Measurements from ENCODE around the gene IRX1.

GRCh38 chr5:3625626-3626025 is 30.0 kb downstream of the IRX1 start:
- TF ChIP-seq CTCF (conservative IDR thresholded peaks at IDR 0.05 in 1 of 2, IDR thresholded peaks at IDR 0.05 in 1 of 2; ENCODE audit: extremely low read depth in 1 of 2, insufficient read depth in 1 of 2, low read depth in 1 of 2, low read length in 2 of 2) (no peak), EZH2 (IDR thresholded peaks at IDR 0.05; ENCODE audit: borderline replicate concordance, low read length) (no peak)

Measured in mammary epithelial cell (primary cell).